HG02610 (cell line): Measurements from ENCODE around the gene FARP2.
"Not testable (repeated sequence)": the region's sequence is repeated elsewhere in the genome, so short reads cannot be mapped to it uniquely, and the experiment has no call there.

Source experiments
- ATAC-seq: cut with Tn5 transposase; IDR thresholded peaks from one replicate; pipeline ENCODE4 v1.9.1; 2021; ENCODE audit warnings: mild to moderate bottlenecking, moderate library complexity; ENCODE audit not compliant: unreplicated experiment

The FARP2 gene

GRCh38 chr2:241399941-241400922 lies 44.1 kb downstream of the FARP2 start:
- no peak for ATAC-seq

- no peak for ATAC-seq
Measured at GRCh38 chr2:241408849-241409248, 52.8 kb downstream of the FARP2 start.

GRCh38 chr2:241410739-241411176 lies 54.7 kb downstream of the FARP2 start:
- ATAC-seq = no peak

GRCh38 chr2:241412144-241412543 lies 56.1 kb downstream of the FARP2 start:
- ATAC-seq = no peak

GRCh38 chr2:241413501-241413900 lies 57.4 kb downstream of the FARP2 start:
- ATAC-seq = not testable (repeated sequence)

GRCh38 chr2:241413929-241414580 lies 58.0 kb downstream of the FARP2 start:
- ATAC-seq = no peak

GRCh38 chr2:241415196-241415595 lies 59.1 kb downstream of the FARP2 start:
- no peak for ATAC-seq

- ATAC-seq = no peak
Measured at GRCh38 chr2:241417626-241418025, 61.5 kb downstream of the FARP2 start.

- no peak for ATAC-seq
Measured at GRCh38 chr2:241421330-241421729, 65.2 kb downstream of the FARP2 start.

GRCh38 chr2:241421942-241422341 lies 65.9 kb downstream of the FARP2 start:
- not testable (repeated sequence) for ATAC-seq

- no peak for ATAC-seq
Measured at GRCh38 chr2:241422350-241422749, 66.3 kb downstream of the FARP2 start.

GRCh38 chr2:241423489-241423888 lies 67.4 kb downstream of the FARP2 start:
- ATAC-seq = not testable (repeated sequence)

- ATAC-seq = no peak
Measured at GRCh38 chr2:241425368-241425767, 69.3 kb downstream of the FARP2 start.

GRCh38 chr2:241430178-241430577 lies 74.1 kb downstream of the FARP2 start:
- ATAC-seq = no peak

- ATAC-seq = no peak
Measured at GRCh38 chr2:241432824-241433448, 76.9 kb downstream of the FARP2 start.

- ATAC-seq = no peak
Measured at GRCh38 chr2:241437179-241437578, 81.1 kb downstream of the FARP2 start.

- no peak for ATAC-seq
Measured at GRCh38 chr2:241441492-241441891, 85.4 kb downstream of the FARP2 start.

GRCh38 chr2:241443486-241444223 lies 87.6 kb downstream of the FARP2 start:
- peak; percentile 40 for ATAC-seq

GRCh38 chr2:241445426-241445825 lies 89.3 kb downstream of the FARP2 start:
- ATAC-seq = no peak

- ATAC-seq = not testable (repeated sequence)
Measured at GRCh38 chr2:241450092-241450491, 94.0 kb downstream of the FARP2 start.
